Esophagus squamous epithelium (tissue), 4 donors: ENCODE data around the gene TSEN54.

Experiments used
- CTCF ChIP-seq, 6 experiments: fragments of 450-650 bp in 4 of 6; fragments of 200-600 bp in 2 of 6; sonication (generic) in 2 of 6; IDR thresholded peaks; one replicate each; pipeline ENCODE4 v1.5.1; 2016 to 2019; ENCODE audit warnings: antibody characterized with exemption in 6 of 6, mild to moderate bottlenecking in 4 of 6, moderate library complexity in 4 of 6
- POLR2A ChIP-seq, 4 donors: fragments of 450-650 bp; IDR thresholded peaks; one replicate each; pipeline ENCODE4 v1.6.1; 2017; ENCODE audit warnings: antibody characterized with exemption in 4 of 4, mild to moderate bottlenecking in 4 of 4, moderate library complexity in 3 of 4

- no peak for TF ChIP-seq CTCF (IDR thresholded peaks at IDR 0.05)
- TF ChIP-seq POLR2A (IDR thresholded peaks at IDR 0.05) = no peak
Observed at GRCh38 chr17:75570034-75570676, 53.8 kb downstream of the TSEN54 start.
